Measurements from ENCODE around the gene RAB20. TPM values are rescaled to one million over a fixed set of nuclear protein-coding genes. Genes with fewer than 3 reads are reported as not detected.
A peak's percentile ranks its signal among the peaks of the same experiment; 100 is the strongest.

The RAB20 gene
- total and polyA plus RNA-seq, 4 donors: 35.8 to 118 (median 45.4) TPM

- DNase-seq: no peak
- WGBS, 2 donors: 88 to 90% methylated on average over 9 of the region's 9 CpGs
- TF ChIP-seq CTCF (IDR thresholded peaks at IDR 0.05; ENCODE audit: control extremely low read depth, extremely low read depth): no peak
These were observed 4.6 kb upstream of the RAB20 start for GRCh38 chr13:110566171-110566570.

GRCh38 chr13:110565296-110565695 is 3.8 kb upstream of the RAB20 start:
- H3K4me1 ChIP-seq (ENCODE audit: control insufficient read depth in 5 of 5, insufficient read depth in 5 of 5, low read length in 5 of 5): peaks cover 0 to 18% (median 8%) of the 10 kb centered on the region in 5 donors
- H3K9me3 ChIP-seq (ENCODE audit: control insufficient read depth in 4 of 4, insufficient read depth in 3 of 4, low read length in 3 of 4): no peaks in the 10 kb centered on the region
- no peak overlapping the region for H3K9ac ChIP-seq (ENCODE audit: insufficient read depth in 1 of 2, low read length in 2 of 2)
- no peak overlapping the region for H3K27ac ChIP-seq (ENCODE audit: low read depth in 1 of 2, low read length in 1 of 2)
- ATAC-seq (ENCODE audit: insufficient read depth, low FRiP score) (no peak), DNase-seq (peak in 2 of 3 donors; percentile 39 to 55)
- no peaks in the 10 kb centered on the region for H3K36me3 ChIP-seq (ENCODE audit: control insufficient read depth in 4 of 4, insufficient read depth in 4 of 4, low read length in 4 of 4)
- H3K4me3 ChIP-seq: no peak overlapping the region
- H3K27me3 ChIP-seq (ENCODE audit: control insufficient read depth in 3 of 3, insufficient read depth in 3 of 3, low read length in 2 of 3): no peaks in the 10 kb centered on the region
- 55 to 58% methylated on average over 2 of the region's 2 CpGs for WGBS, 2 donors
- no peak for TF ChIP-seq CTCF (IDR thresholded peaks at IDR 0.05; ENCODE audit: control extremely low read depth, extremely low read depth)

More at GRCh38 chr13:110566171-110566570, 4.6 kb upstream of the RAB20 start:
- Histone ChIP-seq H3K4me1 (ENCODE audit: control insufficient read depth in 5 of 5, insufficient read depth in 5 of 5, low read length in 5 of 5) (peaks cover 0 to 9% (median 8%) of the 10 kb centered on the region in 5 donors), H3K36me3 (ENCODE audit: control insufficient read depth in 4 of 4, insufficient read depth in 4 of 4, low read length in 4 of 4) (no peaks in the 10 kb centered on the region), H3K27me3 (ENCODE audit: control insufficient read depth in 3 of 3, insufficient read depth in 3 of 3, low read length in 2 of 3) (no peaks in the 10 kb centered on the region), H3K27ac (ENCODE audit: low read depth in 1 of 2, low read length in 1 of 2) (no peak overlapping the region), H3K9me3 (ENCODE audit: control insufficient read depth in 4 of 4, insufficient read depth in 3 of 4, low read length in 3 of 4) (no peaks in the 10 kb centered on the region), H3K9ac (ENCODE audit: insufficient read depth in 1 of 2, low read length in 2 of 2) (no peak overlapping the region), H3K4me3 (no peak overlapping the region)
- no peak for ATAC-seq (ENCODE audit: insufficient read depth, low FRiP score)

- Histone ChIP-seq H3K27ac (ENCODE audit: low read depth in 1 of 2, low read length in 1 of 2) (no peak overlapping the region), H3K27me3 (ENCODE audit: control insufficient read depth in 3 of 3, insufficient read depth in 3 of 3, low read length in 2 of 3) (no peaks in the 10 kb centered on the region), H3K36me3 (ENCODE audit: control insufficient read depth in 4 of 4, insufficient read depth in 4 of 4, low read length in 4 of 4) (no peaks in the 10 kb centered on the region), H3K9ac (ENCODE audit: insufficient read depth in 1 of 2, low read length in 2 of 2) (no peak overlapping the region), H3K4me1 (ENCODE audit: control insufficient read depth in 5 of 5, insufficient read depth in 5 of 5, low read length in 5 of 5) (peaks cover 0 to 26% (median 8%) of the 10 kb centered on the region in 5 donors), H3K4me3 (no peak overlapping the region), H3K9me3 (ENCODE audit: control insufficient read depth in 4 of 4, insufficient read depth in 3 of 4, low read length in 3 of 4) (no peaks in the 10 kb centered on the region)
- DNase-seq (no peak), ATAC-seq (ENCODE audit: insufficient read depth, low FRiP score) (no peak)
- WGBS, 2 donors: 97 to 98% methylated on average over 3 of the region's 3 CpGs
- no peak for TF ChIP-seq CTCF (IDR thresholded peaks at IDR 0.05; ENCODE audit: control extremely low read depth, extremely low read depth)
These were observed 3.0 kb upstream of the RAB20 start for GRCh38 chr13:110564472-110564985.

- WGBS, 2 donors: 88 to 91% methylated on average over 9 of the region's 9 CpGs
- Histone ChIP-seq H3K9me3 (ENCODE audit: control insufficient read depth in 4 of 4, insufficient read depth in 3 of 4, low read length in 3 of 4) (no peaks in the 10 kb centered on the region), H3K4me3 (no peak overlapping the region), H3K27ac (ENCODE audit: low read depth in 1 of 2, low read length in 1 of 2) (no peak overlapping the region), H3K27me3 (ENCODE audit: control insufficient read depth in 3 of 3, insufficient read depth in 3 of 3, low read length in 2 of 3) (no peaks in the 10 kb centered on the region), H3K9ac (ENCODE audit: insufficient read depth in 1 of 2, low read length in 2 of 2) (no peak overlapping the region), H3K4me1 (ENCODE audit: control insufficient read depth in 5 of 5, insufficient read depth in 5 of 5, low read length in 5 of 5) (peaks cover 0 to 31% (median 10%) of the 10 kb centered on the region in 5 donors), H3K36me3 (ENCODE audit: control insufficient read depth in 4 of 4, insufficient read depth in 4 of 4, low read length in 4 of 4) (no peaks in the 10 kb centered on the region)
- ATAC-seq (ENCODE audit: insufficient read depth, low FRiP score): no peak
- DNase-seq: no peak
- TF ChIP-seq CTCF (IDR thresholded peaks at IDR 0.05; ENCODE audit: control extremely low read depth, extremely low read depth): no peak
These were observed 1.9 kb upstream of the RAB20 start for GRCh38 chr13:110563463-110563774.

Data from lung (tissue), 12 donors.